Effector memory CD8-positive, alpha-beta T cell (primary cell): ENCODE data around the gene BOK.

Source experiments
- ATAC-seq: fragments of 150-1000 bp; cut with Tn5 transposase; replicated peaks from 2 replicates; pipeline ENCODE4 v1.10.0; 2021; ENCODE audit warnings: mild to moderate bottlenecking, moderate library complexity
- DNase-seq, 3 experiments: peaks; one replicate each; pipeline ENCODE4 v3.0.0; 2021
- H3K27ac Mint-ChIP-seq, 2 donors: one replicate each; pipeline ENCODE4 v1.8.0; 2022; ENCODE audit warnings: mild to moderate bottlenecking in 2 of 2, mixed read lengths in 2 of 2, moderate library complexity in 2 of 2
- H3K27me3 Mint-ChIP-seq, 2 donors: one replicate each; pipeline ENCODE4 v1.8.0; 2022; ENCODE audit warnings: mixed read lengths in 2 of 2
- H3K36me3 Mint-ChIP-seq: one replicate; pipeline ENCODE4 v1.8.0; 2022; ENCODE audit warnings: mild to moderate bottlenecking, moderate library complexity, mixed read lengths; ENCODE audit not compliant: insufficient read depth
- H3K4me1 Mint-ChIP-seq, 2 donors: one replicate each; pipeline ENCODE4 v1.8.0; 2022; ENCODE audit warnings: low read depth in 2 of 2, mixed read lengths in 2 of 2
- H3K4me3 Mint-ChIP-seq, 2 donors: one replicate each; pipeline ENCODE4 v1.8.0; 2022; ENCODE audit warnings: mild to moderate bottlenecking in 2 of 2, mixed read lengths in 2 of 2, moderate library complexity in 2 of 2
- H3K9me3 Mint-ChIP-seq, 2 donors: one replicate each; pipeline ENCODE4 v1.8.0; 2022; ENCODE audit warnings: mixed read lengths in 2 of 2

The BOK gene

GRCh38 chr2:241598061-241598460, 39.5 kb downstream of the BOK start:
- H3K27me3 Mint-ChIP-seq = no peaks in the 10 kb centered on the region
- no peak overlapping the region for H3K4me3 Mint-ChIP-seq
- no peak overlapping the region for H3K27ac Mint-ChIP-seq
- H3K36me3 Mint-ChIP-seq = peaks cover 36% of the 10 kb centered on the region
- ATAC-seq (no peak), DNase-seq (no peak)
- H3K9me3 Mint-ChIP-seq = no peaks in the 10 kb centered on the region
- H3K4me1 Mint-ChIP-seq = peaks cover 0 to 3% of the 10 kb centered on the region in 2 donors

- H3K27me3 Mint-ChIP-seq = no peaks in the 10 kb centered on the region
- peaks cover 0 to 3% of the 10 kb centered on the region in 2 donors for H3K4me1 Mint-ChIP-seq
- peaks cover 38% of the 10 kb centered on the region for H3K36me3 Mint-ChIP-seq
- no peak for DNase-seq
- H3K9me3 Mint-ChIP-seq = no peaks in the 10 kb centered on the region
- H3K4me3 Mint-ChIP-seq = no peak overlapping the region
- peak overlapping the region in 1 of 2 donors; percentile 10 for H3K27ac Mint-ChIP-seq
- no peak for ATAC-seq
Measured at GRCh38 chr2:241598487-241598886, 39.9 kb downstream of the BOK start.

- Mint-ChIP-seq H3K27ac (peak overlapping the region in 1 of 2 donors; percentile 54), H3K27me3 (no peaks in the 10 kb centered on the region), H3K36me3 (peaks cover 39% of the 10 kb centered on the region), H3K4me3 (no peak overlapping the region), H3K4me1 (peaks cover 0 to 3% of the 10 kb centered on the region in 2 donors), H3K9me3 (no peaks in the 10 kb centered on the region)
- ATAC-seq (no peak), DNase-seq (no peak)
Measured at GRCh38 chr2:241599615-241600014, 41.1 kb downstream of the BOK start.

GRCh38 chr2:241601841-241602240, 43.3 kb downstream of the BOK start:
- Mint-ChIP-seq H3K27ac (no peak overlapping the region), H3K27me3 (no peaks in the 10 kb centered on the region), H3K36me3 (peaks cover 51% of the 10 kb centered on the region), H3K4me3 (no peak overlapping the region), H3K4me1 (peaks cover 0 to 3% of the 10 kb centered on the region in 2 donors), H3K9me3 (no peaks in the 10 kb centered on the region)
- DNase-seq = no peak
- ATAC-seq = no peak

GRCh38 chr2:241602720-241603119, 44.2 kb downstream of the BOK start:
- no peak overlapping the region for H3K4me3 Mint-ChIP-seq
- peaks cover 0 to 3% of the 10 kb centered on the region in 2 donors for H3K4me1 Mint-ChIP-seq
- DNase-seq (no peak), ATAC-seq (no peak)
- H3K27me3 Mint-ChIP-seq = no peaks in the 10 kb centered on the region
- no peaks in the 10 kb centered on the region for H3K9me3 Mint-ChIP-seq
- no peak overlapping the region for H3K27ac Mint-ChIP-seq
- peaks cover 48% of the 10 kb centered on the region for H3K36me3 Mint-ChIP-seq

GRCh38 chr2:241603686-241604085, 45.1 kb downstream of the BOK start:
- Mint-ChIP-seq H3K4me1 (peaks cover 4 to 7% of the 10 kb centered on the region in 2 donors), H3K36me3 (peaks cover 47% of the 10 kb centered on the region), H3K4me3 (no peak overlapping the region), H3K27me3 (no peaks in the 10 kb centered on the region), H3K27ac (no peak overlapping the region), H3K9me3 (no peaks in the 10 kb centered on the region)
- ATAC-seq (no peak), DNase-seq (no peak)

GRCh38 chr2:241606186-241606585, 47.6 kb downstream of the BOK start:
- Mint-ChIP-seq H3K27ac (no peak overlapping the region), H3K27me3 (no peaks in the 10 kb centered on the region), H3K4me1 (peaks cover 16 to 17% of the 10 kb centered on the region in 2 donors), H3K36me3 (peaks cover 32% of the 10 kb centered on the region), H3K4me3 (no peak overlapping the region), H3K9me3 (no peaks in the 10 kb centered on the region)
- DNase-seq (no peak), ATAC-seq (no peak)

GRCh38 chr2:241607162-241607885, 48.8 kb downstream of the BOK start:
- H3K4me1 Mint-ChIP-seq = peaks cover 16 to 17% of the 10 kb centered on the region in 2 donors
- no peaks in the 10 kb centered on the region for H3K27me3 Mint-ChIP-seq
- no peaks in the 10 kb centered on the region for H3K9me3 Mint-ChIP-seq
- ATAC-seq = no peak
- H3K27ac Mint-ChIP-seq = peak overlapping the region in 1 of 2 donors; percentile 75
- H3K36me3 Mint-ChIP-seq = peaks cover 25% of the 10 kb centered on the region
- H3K4me3 Mint-ChIP-seq = peak overlapping the region in 1 of 2 donors; percentile 6
- DNase-seq = no peak

GRCh38 chr2:241608881-241609280, 50.3 kb downstream of the BOK start:
- peak overlapping the region; percentile 75 to 86 for H3K27ac Mint-ChIP-seq
- peaks cover 21% of the 10 kb centered on the region for H3K36me3 Mint-ChIP-seq
- DNase-seq (no peak), ATAC-seq (no peak)
- no peaks in the 10 kb centered on the region for H3K9me3 Mint-ChIP-seq
- no peaks in the 10 kb centered on the region for H3K27me3 Mint-ChIP-seq
- peak overlapping the region; percentile 66 to 68 for H3K4me3 Mint-ChIP-seq
- H3K4me1 Mint-ChIP-seq = peaks cover 16 to 17% of the 10 kb centered on the region in 2 donors

- H3K36me3 Mint-ChIP-seq = peaks cover 15% of the 10 kb centered on the region
- peak overlapping the region; percentile 78 to 96 for H3K27ac Mint-ChIP-seq
- peak overlapping the region; percentile 66 to 68 for H3K4me3 Mint-ChIP-seq
Measured at GRCh38 chr2:241609859-241610793, 51.6 kb downstream of the BOK start.

GRCh38 chr2:241611062-241611461, 52.5 kb downstream of the BOK start:
- no peak for DNase-seq
- peaks cover 7% of the 10 kb centered on the region for H3K36me3 Mint-ChIP-seq
- H3K27me3 Mint-ChIP-seq = no peaks in the 10 kb centered on the region
- peak overlapping the region in 1 of 2 donors; percentile 96 for H3K27ac Mint-ChIP-seq
- H3K4me3 Mint-ChIP-seq = peak overlapping the region; percentile 66 to 68
- ATAC-seq = no peak
- H3K4me1 Mint-ChIP-seq = peaks cover 21% of the 10 kb centered on the region in 2 donors
- H3K9me3 Mint-ChIP-seq = no peaks in the 10 kb centered on the region

More at GRCh38 chr2:241609859-241610793, 51.6 kb downstream of the BOK start:
- H3K27me3 Mint-ChIP-seq = no peaks in the 10 kb centered on the region
- peaks cover 16 to 17% of the 10 kb centered on the region in 2 donors for H3K4me1 Mint-ChIP-seq
- no peaks in the 10 kb centered on the region for H3K9me3 Mint-ChIP-seq
- ATAC-seq (peak; percentile 98), DNase-seq (peak; percentile 91 to 93 (median 92))

GRCh38 chr2:241612156-241613016, 53.8 kb downstream of the BOK start:
- no peaks in the 10 kb centered on the region for H3K27me3 Mint-ChIP-seq

More at GRCh38 chr2:241612156-241613016, 53.8 kb downstream of the BOK start:
- no peaks in the 10 kb centered on the region for H3K9me3 Mint-ChIP-seq
- H3K4me1 Mint-ChIP-seq = peaks cover 27 to 29% of the 10 kb centered on the region in 2 donors
- ATAC-seq = no peak
- H3K4me3 Mint-ChIP-seq = no peak overlapping the region
- peaks cover 4% of the 10 kb centered on the region for H3K36me3 Mint-ChIP-seq
- H3K27ac Mint-ChIP-seq = no peak overlapping the region
- DNase-seq = no peak
